Activated naive CD4-positive, alpha-beta T cell treated with anti-CD3 and anti-CD28 coated beads, Interleukin-2, amount 50 U/mL, for 24 hours (primary cell): ENCODE data around the gene TP53I13.

Experiments
- H3K27ac Mint-ChIP-seq: one replicate; pipeline ENCODE4 v1.8.0; 2021; ENCODE audit warnings: mild to moderate bottlenecking, mixed read lengths
- H3K27me3 Mint-ChIP-seq: one replicate; pipeline ENCODE4 v1.8.0; 2021; ENCODE audit warnings: mixed read lengths
- H3K36me3 Mint-ChIP-seq: one replicate; pipeline ENCODE4 v1.8.0; 2021; ENCODE audit warnings: mixed read lengths
- H3K4me1 Mint-ChIP-seq: one replicate; pipeline ENCODE4 v1.8.0; 2021; ENCODE audit warnings: mixed read lengths
- H3K4me3 Mint-ChIP-seq: one replicate; pipeline ENCODE4 v1.8.0; 2021; ENCODE audit warnings: mild to moderate bottlenecking, mixed read lengths
- H3K9me3 Mint-ChIP-seq: one replicate; pipeline ENCODE4 v1.8.0; 2021; ENCODE audit warnings: mixed read lengths

TP53I13 gene

DNA sequence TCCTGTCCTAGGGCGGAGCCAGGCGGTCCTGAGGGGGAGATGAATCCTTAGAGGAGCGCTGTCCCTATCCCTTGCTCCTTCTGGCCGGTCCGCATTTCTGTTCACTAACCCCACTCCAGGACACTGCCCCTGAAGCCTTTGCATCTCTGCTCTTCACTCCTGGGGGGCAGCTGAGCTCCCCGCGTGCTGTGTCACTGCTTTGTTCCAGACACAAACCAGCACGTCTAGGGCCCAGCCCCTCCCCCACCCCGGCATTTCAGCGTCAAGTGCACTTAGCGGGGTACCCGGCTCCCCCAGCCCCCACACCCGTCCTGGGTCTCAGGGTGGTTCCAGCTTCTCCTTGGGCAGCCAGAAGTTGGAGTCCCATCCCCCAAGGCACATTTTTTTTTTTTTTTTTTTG, 45.4 kb downstream of the TP53I13 start:
- Mint-ChIP-seq H3K4me3 (peak overlapping the region; percentile 72), H3K36me3 (no peaks in the 10 kb centered on the region), H3K4me1 (peaks cover 32% of the 10 kb centered on the region), H3K27me3 (no peaks in the 10 kb centered on the region), H3K27ac (no peak overlapping the region), H3K9me3 (no peaks in the 10 kb centered on the region)

GRCh38 chr17:29614349-29615047, 46.0 kb downstream of the TP53I13 start:
- H3K4me1 Mint-ChIP-seq, result peaks cover 32% of the 10 kb centered on the region
- H3K4me3 Mint-ChIP-seq, result peak overlapping the region; percentile 86
- no peaks in the 10 kb centered on the region for H3K27me3 Mint-ChIP-seq
- H3K9me3 Mint-ChIP-seq, result no peaks in the 10 kb centered on the region
- no peak overlapping the region for H3K27ac Mint-ChIP-seq
- H3K36me3 Mint-ChIP-seq, result no peaks in the 10 kb centered on the region

DNA sequence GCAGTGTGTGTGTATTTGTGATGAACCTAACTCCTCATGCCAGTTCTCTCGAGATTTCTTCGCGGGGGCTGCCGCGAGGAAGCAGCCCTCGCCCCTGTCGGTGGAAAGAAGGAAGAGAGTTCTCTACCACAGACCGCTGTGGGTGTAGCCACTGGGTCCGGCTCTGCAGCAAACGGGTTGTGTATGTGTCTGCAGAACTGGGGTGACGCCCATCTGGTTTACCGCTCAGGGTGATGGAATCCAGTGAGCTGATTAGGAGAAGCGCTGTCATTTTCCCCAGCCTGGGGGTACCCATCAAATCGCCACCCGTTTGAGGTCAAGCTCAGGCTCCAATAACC, 46.5 kb downstream of the TP53I13 start:
- Mint-ChIP-seq H3K4me1 (peaks cover 32% of the 10 kb centered on the region), H3K27me3 (no peaks in the 10 kb centered on the region), H3K4me3 (peak overlapping the region; percentile 86), H3K9me3 (no peaks in the 10 kb centered on the region), H3K27ac (no peak overlapping the region), H3K36me3 (no peaks in the 10 kb centered on the region)

GRCh38 chr17:29615492-29616299, 47.2 kb downstream of the TP53I13 start:
- H3K27ac Mint-ChIP-seq, result peak overlapping the region; percentile 17
- H3K27me3 Mint-ChIP-seq, result no peaks in the 10 kb centered on the region
- peak overlapping the region; percentile 86 for H3K4me3 Mint-ChIP-seq
- H3K9me3 Mint-ChIP-seq, result no peaks in the 10 kb centered on the region
- peaks cover 32% of the 10 kb centered on the region for H3K4me1 Mint-ChIP-seq
- H3K36me3 Mint-ChIP-seq, result no peaks in the 10 kb centered on the region

GRCh38 chr17:29616300-29617048, 48.0 kb downstream of the TP53I13 start:
- peak overlapping the region; percentile 73 for H3K27ac Mint-ChIP-seq
- H3K4me3 Mint-ChIP-seq, result peak overlapping the region; percentile 86
- peaks cover 37% of the 10 kb centered on the region for H3K4me1 Mint-ChIP-seq
- H3K9me3 Mint-ChIP-seq, result no peaks in the 10 kb centered on the region
- H3K27me3 Mint-ChIP-seq, result no peaks in the 10 kb centered on the region
- H3K36me3 Mint-ChIP-seq, result no peaks in the 10 kb centered on the region

- no peaks in the 10 kb centered on the region for H3K9me3 Mint-ChIP-seq
- H3K27ac Mint-ChIP-seq, result peak overlapping the region; percentile 73
- no peaks in the 10 kb centered on the region for H3K36me3 Mint-ChIP-seq
- peak overlapping the region; percentile 86 for H3K4me3 Mint-ChIP-seq
- peaks cover 40% of the 10 kb centered on the region for H3K4me1 Mint-ChIP-seq
- no peaks in the 10 kb centered on the region for H3K27me3 Mint-ChIP-seq
Observed at GRCh38 chr17:29617125-29617480, 48.6 kb downstream of the TP53I13 start.

DNA sequence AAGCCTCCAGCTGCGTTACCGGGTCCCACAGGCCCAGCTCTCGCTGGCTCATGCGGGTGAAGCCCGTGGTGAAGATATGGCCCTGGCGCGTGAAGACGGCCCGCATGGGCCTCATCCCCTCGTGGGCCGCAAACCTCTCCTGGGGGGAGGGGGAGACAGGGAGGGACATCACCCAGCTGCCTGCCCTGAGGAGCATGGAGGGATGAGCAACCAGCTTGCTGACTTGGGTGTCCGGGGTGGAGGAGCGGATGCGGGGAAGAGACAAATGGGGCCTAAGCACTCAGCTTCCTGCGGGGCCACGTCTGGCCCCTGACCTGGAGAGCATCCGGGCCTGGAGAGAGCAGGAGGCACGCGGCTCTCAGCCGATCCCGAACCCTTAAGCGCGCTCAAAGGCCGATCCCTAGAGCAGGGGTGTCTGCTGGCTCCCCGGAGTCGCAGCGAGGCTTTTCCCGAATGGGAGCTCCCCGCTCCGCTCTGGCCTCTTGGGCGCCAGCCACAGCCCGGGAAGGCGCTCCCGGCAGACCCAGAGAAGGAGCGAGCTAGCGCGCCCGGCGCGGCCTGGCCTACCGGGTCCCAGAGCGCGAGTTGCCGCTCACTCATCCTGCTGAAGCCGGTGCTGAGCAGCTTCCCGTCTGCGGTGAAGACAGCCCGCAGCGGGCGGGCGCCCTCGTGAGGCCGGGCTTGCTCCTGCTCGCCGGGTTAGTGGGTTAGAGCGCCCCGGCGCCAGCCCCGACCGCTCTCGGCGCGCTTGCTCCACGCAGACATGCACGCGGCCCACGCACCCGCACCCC, 49.2 kb downstream of the TP53I13 start:
- Mint-ChIP-seq H3K27me3 (no peaks in the 10 kb centered on the region), H3K4me3 (peak overlapping the region; percentile 86), H3K27ac (peak overlapping the region; percentile 73), H3K9me3 (no peaks in the 10 kb centered on the region), H3K36me3 (no peaks in the 10 kb centered on the region), H3K4me1 (peaks cover 41% of the 10 kb centered on the region)

DNA sequence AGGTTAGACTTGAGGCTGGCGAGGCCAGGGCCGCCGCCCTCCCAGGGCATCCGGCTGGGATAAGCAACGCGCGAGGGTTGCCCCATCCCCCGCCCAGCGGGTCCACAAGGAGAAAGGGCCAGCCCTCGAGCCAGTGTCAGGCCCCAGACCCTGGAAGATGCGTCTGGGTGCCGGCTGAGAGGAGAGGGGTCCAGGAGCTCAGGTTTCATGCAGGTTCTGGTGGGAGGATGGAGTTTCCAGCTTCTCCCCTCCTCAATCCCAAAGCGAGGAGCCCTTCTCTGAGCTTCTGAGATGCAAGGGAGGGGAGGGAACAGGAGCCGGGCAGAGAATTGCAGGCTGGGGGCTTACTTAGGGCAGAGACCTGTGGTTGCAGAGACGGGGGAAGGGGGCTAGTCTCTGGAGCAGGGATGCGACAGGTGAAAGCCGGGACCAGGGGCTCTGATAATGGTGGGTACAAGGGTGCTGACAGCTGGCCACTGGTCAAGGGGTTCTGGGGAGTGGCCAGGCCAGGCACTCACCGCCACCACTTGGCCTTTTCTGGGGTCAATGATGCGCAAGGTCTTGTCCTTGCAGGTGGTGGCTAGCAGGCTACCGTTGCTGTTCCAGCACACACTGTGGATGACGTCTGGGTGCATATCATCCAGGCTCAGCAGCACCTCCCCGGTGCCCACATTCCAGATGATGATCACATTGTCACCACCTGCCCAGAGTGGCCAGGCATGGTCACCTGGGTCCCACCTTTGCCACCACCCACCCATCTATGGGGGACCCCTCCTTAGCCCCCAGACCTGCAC, 50.0 kb downstream of the TP53I13 start:
- Mint-ChIP-seq H3K9me3 (no peaks in the 10 kb centered on the region), H3K27ac (peak overlapping the region; percentile 17), H3K36me3 (no peaks in the 10 kb centered on the region), H3K4me1 (peaks cover 49% of the 10 kb centered on the region), H3K4me3 (peak overlapping the region; percentile 86), H3K27me3 (no peaks in the 10 kb centered on the region)

GRCh38 chr17:29619251-29619650, 50.8 kb downstream of the TP53I13 start:
- no peaks in the 10 kb centered on the region for H3K36me3 Mint-ChIP-seq
- no peaks in the 10 kb centered on the region for H3K27me3 Mint-ChIP-seq
- H3K27ac Mint-ChIP-seq, result no peak overlapping the region
- H3K9me3 Mint-ChIP-seq, result no peaks in the 10 kb centered on the region
- no peak overlapping the region for H3K4me3 Mint-ChIP-seq
- H3K4me1 Mint-ChIP-seq, result peaks cover 50% of the 10 kb centered on the region

DNA sequence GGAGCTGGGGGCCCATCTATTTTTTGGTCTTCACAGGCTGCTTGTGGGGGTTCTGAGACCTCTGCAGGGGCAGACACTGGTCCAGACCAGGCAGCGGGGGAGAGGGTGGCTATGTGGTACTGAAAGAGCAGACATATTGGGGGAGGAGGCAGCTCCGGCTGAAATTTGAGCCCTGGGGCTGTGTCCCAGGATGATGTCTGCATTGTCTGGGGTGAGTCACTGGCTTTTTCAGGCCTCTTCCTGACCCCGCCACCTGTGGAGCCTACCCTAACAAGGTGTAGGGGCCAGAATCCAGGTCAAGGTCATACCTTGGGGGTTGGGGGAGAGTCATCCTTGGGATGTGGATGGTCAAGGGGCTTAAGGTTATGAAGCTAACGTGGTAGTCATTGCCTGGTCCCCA, 51.8 kb downstream of the TP53I13 start:
- no peak overlapping the region for H3K4me3 Mint-ChIP-seq

GRCh38 chr17:29620779-29621500, 52.4 kb downstream of the TP53I13 start:
- Mint-ChIP-seq H3K9me3 (no peaks in the 10 kb centered on the region), H3K27ac (no peak overlapping the region), H3K4me3 (peak overlapping the region; percentile 75), H3K36me3 (no peaks in the 10 kb centered on the region), H3K4me1 (peaks cover 56% of the 10 kb centered on the region), H3K27me3 (no peaks in the 10 kb centered on the region)

More for the DNA sequence above, 51.8 kb downstream of the TP53I13 start:
- no peak overlapping the region for H3K27ac Mint-ChIP-seq
- H3K36me3 Mint-ChIP-seq, result no peaks in the 10 kb centered on the region
- H3K9me3 Mint-ChIP-seq, result no peaks in the 10 kb centered on the region
- H3K4me1 Mint-ChIP-seq, result peaks cover 50% of the 10 kb centered on the region
- H3K27me3 Mint-ChIP-seq, result no peaks in the 10 kb centered on the region

DNA sequence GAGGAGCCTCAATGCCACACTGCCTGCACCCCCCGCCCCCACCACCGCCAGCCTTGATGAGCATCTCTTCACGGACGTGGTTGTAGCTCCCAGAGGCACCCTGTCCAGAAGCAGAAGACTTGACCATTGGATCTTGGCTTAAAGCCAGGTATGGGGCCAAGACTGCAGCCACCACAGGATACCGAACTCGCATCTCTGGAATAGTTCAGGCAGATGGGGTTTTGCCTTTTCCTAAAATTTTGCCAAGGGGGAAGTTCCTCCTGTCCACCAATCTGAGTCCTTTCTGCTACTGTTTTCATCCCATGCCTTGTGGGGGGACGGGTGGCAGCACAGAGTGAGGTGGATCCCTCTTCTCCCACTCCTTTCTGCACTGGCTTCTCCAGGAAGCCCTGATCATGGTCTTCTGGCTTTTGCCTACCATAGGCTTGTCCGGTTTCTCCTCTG, 53.3 kb downstream of the TP53I13 start:
- Mint-ChIP-seq H3K4me1 (peaks cover 55% of the 10 kb centered on the region), H3K9me3 (no peaks in the 10 kb centered on the region), H3K36me3 (no peaks in the 10 kb centered on the region), H3K27me3 (no peaks in the 10 kb centered on the region), H3K4me3 (peak overlapping the region; percentile 75), H3K27ac (no peak overlapping the region)
